PC-3 (cell line): Measurements from ENCODE around the gene GABRB3. TPM values are rescaled to one million over a fixed set of nuclear protein-coding genes. Genes with fewer than 3 reads are reported as not detected.

Experiments
- ATAC-seq: fragments of 200-7000 bp; cut with Tn5 transposase; 2 replicates; pipeline ENCODE4 v1.9.1; 2020; ENCODE audit warnings: mild to moderate bottlenecking, moderate library complexity
- BruUV-seq: library from RNA; stranded (reverse); fragments of 400-500 nt; replicated peaks from 2 replicates; lab custom pipeline; 2021; lab: Mats Ljungman, UMichigan
- CTCF ChIA-PET: fragments of 300-600 bp; sonication (Branson Sonifier 250); formaldehyde crosslinking; loops from one replicate; lab custom pipeline; 2022; ENCODE audit warnings: antibody characterized with exemption; lab: Charles Lee
- POLR2A ChIA-PET: fragments of 300-600 bp; sonication (Branson Sonifier 250); formaldehyde crosslinking; loops from one replicate; lab custom pipeline; 2022; ENCODE audit warnings: antibody characterized with exemption; ENCODE audit not compliant: unreplicated experiment; lab: Charles Lee
- DNase-seq: peaks from one replicate; pipeline ENCODE4 v3.0.0-alpha.2; 2015
- H2AFZ ChIP-seq: fragments of 300-600 bp; sonication (generic); 2 replicates; pipeline ENCODE4 v1.6.0; 2016; ENCODE audit warnings: antibody characterized with exemption, low read length
- H3F3A ChIP-seq: fragments of 300-600 bp; sonication (generic); one replicate; pipeline ENCODE4 v1.6.0; 2017; ENCODE audit warnings: antibody characterized with exemption, low read length, control low read depth, mild to moderate bottlenecking; ENCODE audit not compliant: unreplicated experiment
- H3K27ac ChIP-seq: fragments of 300-600 bp; sonication (generic); 2 replicates; pipeline ENCODE4 v1.5.1; 2016; ENCODE audit warnings: mild to moderate bottlenecking, low read length
- H3K27me3 ChIP-seq: fragments of 300-600 bp; sonication (generic); 2 replicates; pipeline ENCODE4 v1.6.1; 2016; ENCODE audit warnings: low read length, mixed read lengths
- H3K36me3 ChIP-seq: fragments of 300-600 bp; sonication (generic); 2 replicates; pipeline ENCODE4 v1.6.1; 2016; ENCODE audit warnings: low read depth, mixed run types, low read length, mixed read lengths
- H3K4me1 ChIP-seq: fragments of 300-600 bp; sonication (generic); 2 replicates; pipeline ENCODE4 v1.5.1; 2016; ENCODE audit warnings: low read length; ENCODE audit not compliant: insufficient read depth
- H3K4me2 ChIP-seq: fragments of 300-600 bp; sonication (generic); 2 replicates; pipeline ENCODE4 v1.6.0; 2016; ENCODE audit warnings: low read length
- H3K4me3 ChIP-seq: fragments of 300-600 bp; sonication (generic); 2 replicates; pipeline ENCODE4 v1.5.1; 2016; ENCODE audit warnings: mild to moderate bottlenecking, low read length, mixed read lengths
- H3K79me2 ChIP-seq: fragments of 300-600 bp; sonication (generic); 2 replicates; pipeline ENCODE4 v1.6.1; 2017; ENCODE audit warnings: low read length, mixed read lengths
- H3K9ac ChIP-seq: fragments of 300-600 bp; sonication (generic); 2 replicates; pipeline ENCODE4 v1.6.0; 2016; ENCODE audit warnings: mild to moderate bottlenecking, low read length
- H3K9me2 ChIP-seq: fragments of 300-600 bp; sonication (generic); replicated peaks from 2 replicates; pipeline ENCODE4 v1.6.1; 2016; ENCODE audit warnings: mixed run types, low read length, mixed read lengths
- H3K9me3 ChIP-seq: fragments of 300-600 bp; sonication (generic); 2 replicates; pipeline ENCODE4 v1.6.1; 2016; ENCODE audit warnings: low read length, mixed read lengths
- H4K20me1 ChIP-seq: fragments of 300-600 bp; sonication (generic); 2 replicates; pipeline ENCODE4 v1.6.1; 2016; ENCODE audit warnings: low read length, mixed read lengths
- EZH2 ChIP-seq: fragments of 300-600 bp; sonication (generic); IDR thresholded peaks from one replicate; pipeline ENCODE4 v1.6.1; 2017; ENCODE audit warnings: antibody characterized with exemption, mild to moderate bottlenecking, low read length; ENCODE audit not compliant: unreplicated experiment
- EZH2phosphoT487 ChIP-seq: fragments of 300-600 bp; sonication (generic); IDR thresholded peaks from 2 replicates; pipeline ENCODE4 v1.6.1; 2018; ENCODE audit warnings: mild to moderate bottlenecking, antibody characterized with exemption, low read length, borderline replicate concordance
- intact Hi-C: fragments of 100-400 bp; cut with micrococcal nuclease; formaldehyde crosslinking; loops from 2 replicates; pipeline ENCODE4 v1.9.0; 2023
- total RNA-seq: library from RNA; depleted of rRNA; stranded (reverse); fragments of >200 nt; gene quantifications from 2 replicates; pipeline ENCODE4 v1.2.3, GENCODE V29; 2014
- TF ChIP-seq, protein P1 (sequence below): fragments of 300-600 bp; sonication (generic); conservative IDR thresholded peaks from 2 replicates; pipeline ENCODE4 v1.5.1; 2017; ENCODE audit warnings: antibody characterized with exemption, low read depth, mild to moderate bottlenecking, low read length

The GABRB3 gene
- total RNA-seq, 1 experiment from 2014 or later = 6.1 TPM

DNA sequence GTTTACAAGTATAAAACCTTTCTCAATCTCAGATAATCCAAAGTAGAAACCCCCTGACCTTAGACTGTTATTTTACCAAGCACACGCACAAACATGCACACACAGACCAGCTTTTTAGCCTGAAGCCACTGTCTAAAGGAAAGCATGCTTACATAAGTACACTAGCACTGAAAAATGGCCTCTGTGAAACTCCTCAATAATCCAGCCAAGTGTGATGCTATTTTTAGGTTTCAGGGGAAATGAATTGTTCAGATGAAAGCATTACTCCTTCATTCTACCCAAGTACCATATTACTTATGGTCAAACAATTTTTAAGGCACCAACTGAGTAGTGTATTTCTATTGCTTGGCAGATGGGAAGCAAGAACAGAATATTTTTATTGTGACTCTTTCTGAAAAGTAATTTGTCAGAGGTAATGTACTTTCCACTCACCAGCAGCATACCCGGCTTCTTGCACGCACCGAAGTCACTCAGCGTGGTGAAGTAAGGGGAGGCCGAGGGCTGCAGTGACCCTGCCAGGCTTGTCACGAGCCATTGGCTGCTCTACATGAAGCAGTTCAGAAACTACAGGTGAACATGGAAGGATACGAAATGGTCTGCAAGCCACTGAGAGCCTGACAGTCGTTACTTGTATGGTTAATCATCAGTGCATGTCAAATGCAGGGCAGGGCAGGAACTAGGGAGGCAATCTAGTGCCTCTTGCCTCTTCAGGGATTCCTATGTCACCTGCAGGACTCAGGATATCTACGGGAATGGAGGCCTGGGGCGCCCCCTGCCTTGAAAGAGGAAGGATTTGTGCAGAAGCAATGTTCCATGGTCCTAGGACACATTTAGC is 106.7 kb downstream of the GABRB3 start:
- CTCF ChIA-PET = no interaction called here

DNA sequence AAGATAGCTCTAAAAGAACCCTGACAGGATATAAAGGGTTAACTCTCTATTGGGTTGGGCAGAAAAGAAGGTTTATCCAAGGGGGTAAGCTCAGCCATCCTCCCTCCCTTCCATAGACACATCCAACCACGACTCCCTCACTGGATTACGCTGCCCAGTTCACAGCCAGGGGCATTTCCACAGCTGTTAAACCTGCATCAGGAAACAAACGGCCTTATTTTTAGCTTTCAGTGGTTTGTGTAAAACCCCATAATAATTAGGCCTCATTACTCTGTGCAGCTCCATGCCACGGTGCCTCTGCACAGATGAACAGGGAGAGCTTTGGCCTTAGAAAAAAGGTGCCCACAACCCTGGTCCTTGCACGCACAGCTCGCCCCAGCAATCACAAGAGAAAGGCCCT is 110.6 kb downstream of the GABRB3 start:
- no peaks in the 10 kb centered on the region for H3K36me3 ChIP-seq
- ChIA-PET POLR2A (no interaction called here), CTCF (no interaction called here)
- no peak overlapping the region for H3K27ac ChIP-seq
- intact Hi-C loops = no loop called here
- no TSS peak for BruUV-seq
- H4K20me1 ChIP-seq = no peaks in the 10 kb centered on the region
- H3K9me3 ChIP-seq = no peaks in the 10 kb centered on the region
- no peak overlapping the region for H2AFZ ChIP-seq
- no peak for DNase-seq
- no peaks in the 10 kb centered on the region for H3K4me1 ChIP-seq
- no peak overlapping the region for H3K9ac ChIP-seq
- no peaks in the 10 kb centered on the region; the same call in 1 of the 2 replicates for H3K27me3 ChIP-seq
- no peaks in the 10 kb centered on the region for H3F3A ChIP-seq
- H3K79me2 ChIP-seq = no peaks in the 10 kb centered on the region
- ATAC-seq = no peak
- no peak for TF ChIP-seq EZH2phosphoT487
- no peak for TF ChIP-seq EZH2
- TF ChIP-seq, protein P1, sequence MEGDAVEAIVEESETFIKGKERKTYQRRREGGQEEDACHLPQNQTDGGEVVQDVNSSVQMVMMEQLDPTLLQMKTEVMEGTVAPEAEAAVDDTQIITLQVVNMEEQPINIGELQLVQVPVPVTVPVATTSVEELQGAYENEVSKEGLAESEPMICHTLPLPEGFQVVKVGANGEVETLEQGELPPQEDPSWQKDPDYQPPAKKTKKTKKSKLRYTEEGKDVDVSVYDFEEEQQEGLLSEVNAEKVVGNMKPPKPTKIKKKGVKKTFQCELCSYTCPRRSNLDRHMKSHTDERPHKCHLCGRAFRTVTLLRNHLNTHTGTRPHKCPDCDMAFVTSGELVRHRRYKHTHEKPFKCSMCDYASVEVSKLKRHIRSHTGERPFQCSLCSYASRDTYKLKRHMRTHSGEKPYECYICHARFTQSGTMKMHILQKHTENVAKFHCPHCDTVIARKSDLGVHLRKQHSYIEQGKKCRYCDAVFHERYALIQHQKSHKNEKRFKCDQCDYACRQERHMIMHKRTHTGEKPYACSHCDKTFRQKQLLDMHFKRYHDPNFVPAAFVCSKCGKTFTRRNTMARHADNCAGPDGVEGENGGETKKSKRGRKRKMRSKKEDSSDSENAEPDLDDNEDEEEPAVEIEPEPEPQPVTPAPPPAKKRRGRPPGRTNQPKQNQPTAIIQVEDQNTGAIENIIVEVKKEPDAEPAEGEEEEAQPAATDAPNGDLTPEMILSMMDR = no peak
- H3K4me2 ChIP-seq = no peak overlapping the region
- H3K9me2 ChIP-seq = no peaks in the 10 kb centered on the region
- H3K4me3 ChIP-seq = no peak overlapping the region

More for the DNA sequence above, 106.7 kb downstream of the GABRB3 start:
- Histone ChIP-seq H3K27ac (no peak overlapping the region), H3K27me3 (0 out of 2 replicates have a peak, but pooled peaks cover under 1% of the 10 kb centered on the region), H3K36me3 (no peaks in the 10 kb centered on the region), H3K9me3 (no peaks in the 10 kb centered on the region), H3K79me2 (no peaks in the 10 kb centered on the region), H3K4me1 (no peaks in the 10 kb centered on the region), H3K9ac (no peak overlapping the region), H3K4me2 (no peak overlapping the region), H3F3A (no peaks in the 10 kb centered on the region), H2AFZ (no peak overlapping the region), H4K20me1 (no peaks in the 10 kb centered on the region), H3K9me2 (no peaks in the 10 kb centered on the region), H3K4me3 (no peak overlapping the region)
- no peak for ATAC-seq
- intact Hi-C loops = no loop called here
- POLR2A ChIA-PET = no interaction called here
- BruUV-seq = no TSS peak
- DNase-seq = peak; percentile 19
- TF ChIP-seq, protein P1 = peak; percentile 29; the same call in 1 of the 2 replicates
- no peak for TF ChIP-seq EZH2

DNA sequence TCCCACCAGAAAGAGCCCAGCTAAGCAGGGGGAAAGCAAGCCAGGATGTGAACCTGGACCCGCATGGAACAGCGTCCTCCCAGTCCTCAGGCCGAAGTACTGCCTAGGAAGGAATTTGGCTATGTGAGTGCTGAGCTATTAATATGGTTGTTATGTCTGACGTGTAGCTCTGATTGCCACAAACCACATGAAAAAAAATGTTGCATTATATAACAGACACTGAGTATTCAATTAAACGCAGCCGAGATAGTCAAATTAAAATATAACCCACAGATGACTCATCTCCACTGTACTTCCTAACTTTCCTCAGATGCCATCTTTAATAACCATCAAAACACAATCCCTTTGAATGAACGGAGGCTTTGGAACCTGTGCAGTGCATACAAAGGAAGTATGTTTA is 111.1 kb downstream of the GABRB3 start:
- intact Hi-C loops = no loop called here
- no peaks in the 10 kb centered on the region for H4K20me1 ChIP-seq
- no peaks in the 10 kb centered on the region for H3K79me2 ChIP-seq
- no peaks in the 10 kb centered on the region for H3F3A ChIP-seq
- no TSS peak for BruUV-seq
- TF ChIP-seq, protein P1 = no peak
- TF ChIP-seq EZH2phosphoT487 (no peak), EZH2 (no peak)
- H3K4me1 ChIP-seq = no peaks in the 10 kb centered on the region
- H3K4me2 ChIP-seq = no peak overlapping the region
- POLR2A ChIA-PET = no interaction called here
- no peak overlapping the region for H3K9ac ChIP-seq
- CTCF ChIA-PET = no interaction called here
- DNase-seq (no peak), ATAC-seq (no peak)
- H3K4me3 ChIP-seq = no peak overlapping the region
- no peaks in the 10 kb centered on the region; the same call in 1 of the 2 replicates for H3K27me3 ChIP-seq
- no peaks in the 10 kb centered on the region for H3K36me3 ChIP-seq
- no peak overlapping the region for H3K27ac ChIP-seq
- H2AFZ ChIP-seq = no peak overlapping the region
- no peaks in the 10 kb centered on the region for H3K9me2 ChIP-seq
- H3K9me3 ChIP-seq = no peaks in the 10 kb centered on the region
